NCI-H146 treated with DMSO at 0.1 percent for 48 hours (cell line): ENCODE data around the gene DNAH6.
"Not testable (repeated sequence)": the region's sequence is repeated elsewhere in the genome, so short reads cannot be mapped to it uniquely, and the experiment has no call there.

Experiments used
- DNase-seq: peaks from one replicate; lab custom pipeline; 2025; ENCODE audit not compliant: unreplicated experiment; lab: John Stamatoyannopoulos, UW

DNAH6 gene

DNA sequence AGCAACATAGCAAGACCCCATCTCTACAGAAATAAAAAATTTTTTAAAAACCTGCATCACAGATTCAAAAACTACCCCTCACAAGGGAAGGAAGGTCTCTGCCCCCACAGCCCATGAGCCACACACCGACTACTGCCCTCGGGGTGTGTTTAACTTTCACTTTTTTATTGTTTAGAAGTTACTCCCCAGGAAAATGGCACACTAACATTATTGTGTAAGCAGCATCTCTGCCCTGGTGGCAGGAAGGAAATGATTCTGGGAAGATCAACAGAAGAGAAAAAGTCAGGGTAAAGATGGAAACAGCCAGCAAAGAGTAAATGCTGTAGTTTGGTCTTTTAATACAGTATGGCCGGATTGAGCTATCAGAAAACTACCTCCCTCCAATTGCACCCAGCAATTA, 342.6 kb downstream of the DNAH6 start:
- DNase-seq: no peak

DNA sequence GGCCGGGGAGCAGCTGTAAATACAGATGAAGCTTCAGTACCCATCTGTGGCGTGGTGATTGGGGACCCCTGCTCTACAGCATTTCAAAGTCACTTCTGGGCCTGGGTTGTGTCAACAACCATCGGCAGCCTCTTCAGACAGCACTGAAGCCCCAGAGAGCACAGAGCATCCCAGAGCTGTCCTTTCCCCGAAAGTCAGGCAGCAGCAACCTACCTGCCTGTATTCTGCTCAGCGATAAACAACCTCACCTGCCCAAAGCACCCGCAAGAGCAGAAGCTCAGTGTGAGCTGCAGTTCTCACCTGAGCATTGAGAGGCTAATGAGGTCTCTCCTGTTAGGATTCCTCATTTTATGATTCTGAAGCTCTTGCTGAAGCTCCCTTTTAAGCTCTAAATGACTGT, 345.2 kb downstream of the DNAH6 start:
- DNase-seq: no peak

DNA sequence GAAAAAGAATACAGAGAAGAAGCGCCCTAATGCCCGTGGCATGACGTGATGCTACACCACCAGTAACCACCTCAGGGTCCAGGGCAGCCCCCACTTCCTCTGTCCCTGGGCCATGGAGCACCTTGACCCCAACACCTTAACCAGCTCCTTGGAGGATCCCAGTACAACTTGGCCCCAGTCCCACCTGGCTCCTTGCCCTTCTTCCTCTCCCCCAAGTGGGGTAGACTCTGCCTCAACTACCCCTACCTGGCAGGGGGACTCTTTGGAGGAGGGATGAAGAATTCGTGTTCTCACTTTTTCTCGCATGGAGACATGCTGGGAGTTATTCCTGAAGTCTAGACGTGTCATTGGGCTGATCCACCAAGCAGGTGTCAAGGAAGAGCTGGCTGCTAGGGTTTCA, 345.7 kb downstream of the DNAH6 start:
- no peak for DNase-seq

DNA sequence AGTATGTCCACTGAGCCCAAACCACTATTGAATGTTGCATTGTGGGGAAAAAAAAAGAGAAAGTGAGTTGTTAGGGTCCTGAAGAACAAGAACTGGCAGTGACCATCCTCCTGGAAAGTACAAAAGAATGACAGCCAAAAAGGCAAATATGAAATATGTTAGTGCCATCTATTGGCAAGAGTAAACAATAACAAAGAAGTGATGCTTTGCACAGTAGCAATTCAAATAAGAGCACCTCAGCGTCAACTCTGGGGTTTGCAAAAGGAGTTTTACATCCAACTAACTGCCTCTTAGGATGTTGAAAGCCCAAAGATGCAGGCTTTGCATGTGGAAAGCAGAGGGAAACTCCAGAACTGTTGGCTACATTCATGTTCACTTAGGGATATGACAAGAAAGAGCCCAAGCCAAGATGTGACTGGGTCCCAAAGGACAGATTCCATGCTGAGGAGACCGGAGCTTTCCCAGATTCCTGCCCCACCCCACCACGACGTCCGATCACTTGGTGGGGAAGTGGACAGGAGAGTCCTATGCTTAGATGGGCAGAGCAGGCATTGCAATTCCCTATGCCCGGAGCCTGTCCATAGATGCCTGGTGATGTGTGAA, 349.0 kb downstream of the DNAH6 start:
- DNase-seq: no peak

DNA sequence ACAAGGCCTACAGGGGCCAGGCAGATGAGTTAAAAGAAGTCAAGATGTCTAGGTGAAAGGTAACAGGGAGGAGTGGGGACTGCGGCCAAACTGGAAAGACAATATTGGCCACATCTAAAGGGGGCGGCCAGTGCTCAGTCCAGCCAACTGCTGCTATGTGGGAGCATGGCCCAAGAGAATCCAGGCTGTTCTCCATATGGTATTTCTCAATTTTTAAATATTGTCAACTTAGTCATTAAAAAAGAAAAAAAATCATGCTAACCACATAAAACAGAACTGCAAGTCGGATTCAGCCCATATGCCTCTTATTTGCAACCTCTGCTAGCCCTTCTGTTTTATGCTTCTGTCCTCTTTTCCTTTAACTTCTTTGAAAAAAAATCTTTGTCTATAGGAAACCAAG, 349.8 kb downstream of the DNAH6 start:
- no peak for DNase-seq

DNA sequence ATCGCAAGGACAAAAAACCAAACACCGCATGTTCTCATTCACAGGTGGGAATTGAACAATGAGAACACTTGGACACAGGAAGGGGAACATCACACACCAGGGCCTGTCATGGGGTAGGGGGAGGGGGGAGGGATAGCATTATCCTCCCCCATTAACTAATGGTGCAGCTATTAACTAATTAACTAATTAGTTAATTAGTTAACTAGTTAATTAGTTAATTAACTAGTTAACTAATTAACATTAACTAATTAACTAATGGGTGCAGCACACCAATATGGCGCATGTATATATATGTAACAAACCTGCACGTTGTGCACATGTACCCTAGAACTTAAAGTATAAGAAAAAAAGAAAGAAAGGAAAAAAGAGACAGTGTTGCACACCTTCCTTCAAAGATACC, 352.0 kb downstream of the DNAH6 start:
- DNase-seq: not testable (repeated sequence)
